GM12801 (cell line): ENCODE results near the gene ADA.

ENCODE experiments used
- TF ChIP-seq, protein P1 (sequence below): IDR thresholded peaks from one replicate; pipeline ENCODE4 v1.5.1; 2011; ENCODE audit warnings: control low read depth; ENCODE audit not compliant: insufficient read length; ENCODE audit errors: extremely low read depth

Gene ADA

DNA sequence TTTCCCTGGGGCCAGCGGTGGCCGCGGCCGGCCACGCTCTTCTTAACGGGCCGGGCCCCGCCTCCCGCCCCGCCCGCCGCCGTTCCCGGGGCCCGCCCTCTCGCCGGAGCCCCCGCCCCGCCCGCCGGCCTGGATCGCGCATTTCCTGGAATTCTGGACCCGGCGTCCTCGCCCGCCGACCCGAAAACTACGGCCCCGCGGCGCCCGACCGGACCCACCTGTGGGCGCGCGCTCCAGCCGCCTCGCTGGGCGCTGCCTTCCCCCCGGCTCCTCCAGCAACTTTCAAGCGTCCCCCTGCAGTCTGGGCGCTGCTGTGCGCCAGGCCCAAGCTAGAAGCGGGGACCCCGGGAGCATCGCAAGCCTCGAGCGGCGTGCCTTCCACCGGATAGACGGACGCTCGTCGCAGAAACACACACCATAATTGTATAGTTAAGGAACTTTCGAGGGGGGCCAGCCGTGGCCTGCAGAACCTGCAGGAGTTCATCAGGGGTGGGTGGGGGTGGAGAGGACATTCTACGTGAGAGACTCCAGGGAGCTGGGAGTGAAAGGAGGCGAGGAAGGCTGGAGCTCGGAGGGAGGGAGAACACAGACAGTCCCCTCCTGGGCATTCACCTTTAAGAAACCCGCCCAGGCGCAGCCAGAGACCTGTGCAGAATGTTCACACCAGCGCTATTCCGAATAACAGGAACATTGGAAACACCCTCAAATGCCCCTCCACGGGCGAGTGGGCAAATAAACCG lies at the start of gene ADA:
TSS of gene ADA (minus strand) at position 16 of the 740 bp plus-strand sequence. CDS start 92 bp downstream, outside the sequence.
- TF ChIP-seq, protein P1, sequence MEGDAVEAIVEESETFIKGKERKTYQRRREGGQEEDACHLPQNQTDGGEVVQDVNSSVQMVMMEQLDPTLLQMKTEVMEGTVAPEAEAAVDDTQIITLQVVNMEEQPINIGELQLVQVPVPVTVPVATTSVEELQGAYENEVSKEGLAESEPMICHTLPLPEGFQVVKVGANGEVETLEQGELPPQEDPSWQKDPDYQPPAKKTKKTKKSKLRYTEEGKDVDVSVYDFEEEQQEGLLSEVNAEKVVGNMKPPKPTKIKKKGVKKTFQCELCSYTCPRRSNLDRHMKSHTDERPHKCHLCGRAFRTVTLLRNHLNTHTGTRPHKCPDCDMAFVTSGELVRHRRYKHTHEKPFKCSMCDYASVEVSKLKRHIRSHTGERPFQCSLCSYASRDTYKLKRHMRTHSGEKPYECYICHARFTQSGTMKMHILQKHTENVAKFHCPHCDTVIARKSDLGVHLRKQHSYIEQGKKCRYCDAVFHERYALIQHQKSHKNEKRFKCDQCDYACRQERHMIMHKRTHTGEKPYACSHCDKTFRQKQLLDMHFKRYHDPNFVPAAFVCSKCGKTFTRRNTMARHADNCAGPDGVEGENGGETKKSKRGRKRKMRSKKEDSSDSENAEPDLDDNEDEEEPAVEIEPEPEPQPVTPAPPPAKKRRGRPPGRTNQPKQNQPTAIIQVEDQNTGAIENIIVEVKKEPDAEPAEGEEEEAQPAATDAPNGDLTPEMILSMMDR = no peak

DNA sequence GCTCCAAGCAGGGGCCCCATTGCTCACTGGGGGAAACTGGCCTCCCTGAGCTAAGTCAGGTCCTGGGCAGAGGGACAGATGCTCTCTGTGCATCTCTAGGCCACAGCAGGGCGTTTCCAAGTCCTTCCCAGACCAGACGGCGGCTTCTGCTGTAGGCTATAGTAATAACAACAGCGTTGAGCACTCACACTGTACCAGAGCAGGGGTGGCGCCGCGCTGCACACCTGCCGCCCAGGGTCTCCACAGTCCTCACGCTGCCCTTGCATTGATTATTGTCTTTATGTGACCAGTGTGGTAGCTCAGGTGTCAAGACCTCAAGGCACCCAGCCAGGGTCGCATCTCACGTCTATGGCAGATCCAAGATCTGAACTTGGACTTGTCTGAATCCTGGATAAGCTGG lies 48.8 kb upstream of the ADA start:
- TF ChIP-seq, protein P1 = no peak

DNA sequence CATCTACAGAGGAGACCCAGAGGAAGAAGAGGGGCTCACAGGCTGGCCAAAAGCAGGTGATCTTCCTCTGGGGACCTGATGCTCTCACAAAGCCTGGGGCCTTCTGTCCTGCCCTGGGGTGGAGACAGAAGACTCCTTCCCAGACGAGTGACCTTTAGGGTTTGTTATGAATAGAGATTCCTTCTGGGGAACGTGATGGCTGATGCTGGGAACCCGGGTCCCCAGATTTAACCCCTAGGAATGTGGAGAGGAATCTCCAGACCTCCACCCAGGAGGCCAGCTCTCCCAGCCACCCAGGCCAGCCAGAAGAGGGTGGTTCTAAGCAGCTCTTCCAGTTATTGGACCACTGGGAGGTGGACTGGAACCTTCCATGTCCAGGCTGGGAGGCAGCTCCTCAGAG lies 46.9 kb upstream of the ADA start:
- TF ChIP-seq, protein P1 = no peak

DNA sequence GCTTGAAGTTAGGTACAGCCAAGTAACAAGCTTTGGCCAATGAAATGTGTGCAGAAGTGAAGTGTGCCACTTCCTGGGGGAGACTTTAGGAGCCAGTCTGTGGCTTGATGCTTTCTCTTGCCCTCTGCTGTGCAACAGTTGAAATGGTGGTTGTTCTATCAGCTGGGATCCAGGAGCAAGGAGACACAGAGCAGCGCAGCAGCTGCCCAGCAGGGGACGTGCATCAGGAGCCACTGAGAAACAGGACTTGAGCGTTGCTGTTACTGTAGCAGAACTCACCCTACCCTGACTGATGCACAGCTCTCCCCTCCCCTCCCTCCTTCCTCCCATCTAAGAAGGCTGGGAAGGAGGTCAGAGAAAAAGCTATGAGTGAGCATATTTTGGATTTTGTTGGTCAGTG lies 44.8 kb upstream of the ADA start:
- TF ChIP-seq, protein P1 = no peak

DNA sequence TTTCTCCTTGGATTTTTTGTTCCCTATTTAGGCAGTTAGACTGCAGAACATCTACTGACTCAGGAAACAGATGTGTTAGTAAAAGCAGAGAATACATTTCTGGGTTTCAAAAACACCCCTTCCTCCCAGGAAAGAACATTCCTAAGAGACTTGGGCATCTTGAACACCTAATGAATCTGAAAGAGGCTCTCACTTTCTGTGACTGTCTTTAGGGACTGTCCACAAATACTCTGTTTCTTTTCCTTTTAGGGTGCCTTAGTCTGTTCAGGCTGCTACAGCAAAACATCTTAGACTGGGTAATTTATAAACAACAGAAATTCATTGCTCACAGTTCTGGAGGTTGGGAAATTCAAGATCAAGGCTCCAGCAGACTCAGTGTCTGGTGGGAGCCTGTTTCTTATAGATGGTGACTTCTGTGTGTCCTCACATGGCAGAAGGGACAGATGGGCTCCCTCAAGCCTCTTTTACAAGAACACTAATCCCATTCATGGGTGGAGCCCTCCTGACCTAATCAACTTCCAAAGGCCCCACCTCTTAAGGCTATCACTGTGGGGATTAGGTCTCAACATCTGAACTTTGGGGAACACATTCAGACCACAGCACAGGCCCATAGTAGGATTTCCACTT lies 44.3 kb upstream of the ADA start:
- TF ChIP-seq, protein P1 = no peak

DNA sequence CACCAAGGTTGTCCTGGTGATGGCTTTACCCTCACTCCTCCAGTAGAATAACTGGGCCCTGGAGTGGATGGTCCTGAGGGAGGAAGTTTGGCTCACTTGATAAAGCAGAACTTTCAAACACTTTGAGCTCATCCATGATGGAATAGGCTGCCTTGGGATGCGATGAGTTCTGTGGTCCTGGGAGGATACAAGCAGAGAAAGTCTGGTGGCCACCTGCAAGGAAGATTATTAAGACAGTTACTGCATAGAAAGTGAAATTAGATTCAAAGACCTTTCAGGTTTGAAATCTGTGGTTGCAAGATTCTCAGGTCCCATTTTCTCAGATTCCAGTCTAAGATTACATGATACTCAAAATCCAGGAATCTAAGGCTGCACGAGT lies 43.8 kb upstream of the ADA start:
- TF ChIP-seq, protein P1 = no peak

DNA sequence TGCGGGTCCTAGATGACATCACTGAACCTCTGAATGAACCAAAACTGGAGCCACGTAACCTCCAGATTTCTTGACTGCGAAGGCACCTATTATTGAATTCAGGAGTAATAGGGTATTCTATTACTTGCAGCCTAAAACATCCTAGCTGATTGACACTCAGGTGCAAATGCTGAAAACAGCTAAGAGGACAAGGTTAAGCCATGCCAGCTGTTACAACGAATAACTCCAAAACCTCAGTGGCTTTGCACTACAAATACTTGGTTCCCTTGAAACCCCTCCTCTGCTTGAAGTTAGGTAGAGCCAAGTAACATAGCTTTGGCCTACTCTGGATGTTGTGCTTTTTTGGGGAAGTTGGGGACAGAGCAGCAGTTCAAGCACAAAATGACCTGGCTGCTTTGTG lies 42.7 kb upstream of the ADA start:
- TF ChIP-seq, protein P1 = no peak
